ENCODE results near the gene TTYH1. TPM values are rescaled to one million over a fixed set of nuclear protein-coding genes. Genes with fewer than 3 reads are reported as not detected.
"Not testable (repeated sequence)": the region's sequence is repeated elsewhere in the genome, so short reads cannot be mapped to it uniquely, and the experiment has no call there.

Gene TTYH1
- total RNA-seq, 1 experiment from 2014 or later: not detected

DNA sequence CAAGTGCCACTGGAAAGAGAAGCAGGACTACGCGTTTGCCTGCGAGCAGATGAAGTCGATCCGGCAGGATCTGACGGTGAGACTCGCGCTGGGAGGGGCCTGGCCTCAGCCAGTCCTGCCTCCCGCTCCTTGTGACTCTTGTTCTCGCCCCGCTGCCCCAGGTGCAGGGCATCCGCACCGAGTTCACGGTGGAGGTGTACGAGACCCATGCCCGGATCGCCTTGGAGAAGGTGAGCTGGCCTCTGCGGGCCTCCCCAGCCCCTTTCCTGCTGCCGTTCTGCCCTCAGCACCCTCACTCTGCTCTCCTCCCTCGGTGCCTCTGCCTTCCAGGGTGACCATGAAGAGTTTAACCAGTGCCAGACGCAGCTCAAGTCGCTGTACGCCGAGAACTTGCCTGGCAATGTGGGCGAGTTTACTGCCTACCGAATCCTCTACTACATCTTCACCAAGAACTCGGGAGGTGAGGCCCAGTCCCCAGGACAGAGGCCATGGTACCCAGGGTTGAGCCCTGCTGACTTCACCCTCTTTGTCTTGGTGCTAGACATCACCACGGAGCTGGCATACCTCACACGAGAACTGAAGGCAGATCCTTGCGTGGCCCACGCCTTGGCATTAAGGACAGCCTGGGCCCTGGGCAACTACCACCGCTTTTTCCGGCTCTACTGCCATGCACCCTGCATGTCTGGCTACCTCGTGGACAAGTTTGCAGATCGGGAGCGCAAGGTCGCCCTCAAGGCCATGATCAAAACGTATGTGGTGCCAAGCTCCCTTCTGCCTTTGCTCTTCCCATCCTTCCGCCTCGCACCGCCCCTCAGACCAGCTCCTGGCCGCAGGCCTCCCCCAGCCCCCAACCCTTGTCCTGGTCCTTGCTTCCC lies 42.7 kb downstream of the TTYH1 start:
- no peak for DNase-seq (ENCODE audit: extremely low read depth, low read depth)

DNA sequence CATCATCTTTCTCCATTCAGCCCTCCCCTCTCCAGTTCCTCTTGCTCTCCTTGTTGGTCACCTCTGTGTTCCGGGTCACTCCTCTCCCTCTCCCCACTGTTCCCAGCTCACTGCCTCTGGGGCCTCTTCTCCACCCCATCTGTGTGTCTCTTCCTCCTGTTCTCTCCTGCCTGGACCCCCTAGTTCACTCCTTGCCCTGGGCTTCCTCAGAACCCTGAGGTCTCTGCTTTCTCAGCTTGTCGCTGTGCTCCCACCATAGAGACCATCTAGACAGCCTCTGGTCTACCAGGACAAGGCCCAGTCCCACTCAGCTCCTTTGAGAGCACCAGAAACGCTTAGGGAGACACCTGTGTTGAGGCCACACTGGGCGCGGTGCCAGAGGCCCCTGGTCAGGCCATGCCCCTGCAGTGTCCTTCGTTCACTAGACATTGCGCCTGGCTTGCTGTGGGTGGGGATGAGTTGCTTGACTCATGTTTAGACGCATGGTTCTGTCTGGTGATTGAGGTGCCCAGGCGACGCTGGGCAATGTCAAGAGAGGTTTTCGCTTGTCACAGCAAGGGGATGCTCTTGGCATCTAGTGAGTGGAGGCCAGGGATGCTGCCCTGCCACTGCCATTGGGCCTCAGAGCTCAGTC lies 43.5 kb downstream of the TTYH1 start:
- no peak for DNase-seq (ENCODE audit: extremely low read depth, low read depth)

DNA sequence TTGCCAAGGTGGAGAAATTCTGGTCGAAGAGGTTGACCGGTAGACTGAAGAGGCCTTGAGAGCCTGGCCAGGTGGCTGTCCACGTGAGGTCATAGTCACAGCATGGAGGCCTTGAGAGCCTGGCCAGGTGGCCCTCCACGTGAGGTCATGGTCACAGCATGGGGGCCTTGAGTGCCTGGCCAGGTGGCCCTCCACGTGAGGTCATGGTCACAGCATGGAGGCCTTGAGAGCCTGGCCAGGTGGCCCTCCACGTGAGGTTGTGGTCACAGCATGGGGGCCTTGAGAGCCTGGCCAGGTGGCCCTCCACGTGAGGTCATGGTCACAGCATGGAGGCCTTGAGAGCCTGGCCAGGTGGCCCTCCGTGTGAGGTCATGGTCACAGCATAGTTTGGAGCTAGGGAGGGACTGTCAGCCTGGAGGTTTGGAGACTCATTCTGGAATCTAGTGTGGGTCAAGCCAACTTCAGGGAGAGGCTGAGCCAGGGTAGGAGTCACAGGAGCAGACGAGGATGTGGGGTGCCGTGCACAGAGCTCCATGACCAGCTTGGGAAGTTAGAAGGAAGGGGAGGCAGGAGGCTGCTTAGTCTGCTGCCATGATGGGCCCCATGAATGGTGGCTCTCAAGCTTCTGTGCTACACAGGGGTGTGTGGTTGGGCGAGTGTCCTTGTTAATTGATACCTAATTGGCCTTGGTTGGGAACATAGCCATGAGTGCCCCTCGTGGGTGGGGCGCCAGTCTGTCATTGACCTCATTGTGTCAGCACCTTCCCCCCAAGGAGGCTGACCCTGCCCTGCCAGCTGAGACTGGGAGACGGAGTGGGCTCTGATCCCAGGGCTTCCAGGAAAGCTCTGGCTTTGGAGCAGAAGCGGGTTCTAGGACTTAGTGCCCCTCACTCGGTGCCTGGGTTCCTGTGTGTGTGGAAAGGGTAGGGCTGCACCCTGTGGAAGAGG lies 44.3 kb downstream of the TTYH1 start:
- DNase-seq (ENCODE audit: extremely low read depth, low read depth): no peak

DNA sequence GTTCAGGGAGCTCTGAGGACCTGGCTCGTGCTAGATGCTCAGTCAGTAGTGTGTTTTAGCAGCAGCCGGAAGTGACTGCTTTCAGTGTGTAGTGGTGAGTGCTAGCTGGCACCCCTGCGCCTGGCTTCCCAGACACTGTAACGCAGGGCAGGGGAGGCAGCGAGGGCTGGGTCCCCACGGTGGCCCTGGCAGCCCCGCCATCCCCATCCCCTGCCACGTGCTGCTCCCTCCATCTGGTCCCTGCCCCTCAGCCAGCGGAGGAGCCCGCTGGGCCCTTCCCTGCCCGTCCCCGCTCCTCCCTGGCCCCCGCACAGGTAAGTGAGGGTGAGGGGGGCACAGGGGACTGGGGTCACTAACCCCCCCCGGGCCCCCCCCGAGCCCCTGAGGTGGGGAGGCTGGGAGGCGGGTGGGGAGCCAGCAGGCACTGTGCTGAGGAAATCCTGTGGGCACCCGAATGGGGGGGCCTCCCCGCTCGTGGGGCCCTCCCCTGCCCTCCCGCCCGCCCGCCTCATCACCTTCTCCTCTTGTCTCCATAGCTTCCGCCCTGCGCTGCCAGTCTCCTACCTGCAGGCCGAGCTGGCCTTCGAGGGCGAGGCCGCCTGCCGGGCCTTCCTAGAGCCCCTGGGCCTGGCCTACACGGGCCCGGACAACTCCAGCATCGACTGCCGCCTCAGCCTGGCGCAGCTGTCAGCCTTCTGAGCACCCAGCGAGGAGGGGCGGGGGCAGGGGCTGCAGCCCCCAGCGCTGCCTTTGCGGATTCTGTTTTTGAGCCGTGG lies 45.2 kb downstream of the TTYH1 start:
- DNase-seq (ENCODE audit: extremely low read depth, low read depth): no peak

DNA sequence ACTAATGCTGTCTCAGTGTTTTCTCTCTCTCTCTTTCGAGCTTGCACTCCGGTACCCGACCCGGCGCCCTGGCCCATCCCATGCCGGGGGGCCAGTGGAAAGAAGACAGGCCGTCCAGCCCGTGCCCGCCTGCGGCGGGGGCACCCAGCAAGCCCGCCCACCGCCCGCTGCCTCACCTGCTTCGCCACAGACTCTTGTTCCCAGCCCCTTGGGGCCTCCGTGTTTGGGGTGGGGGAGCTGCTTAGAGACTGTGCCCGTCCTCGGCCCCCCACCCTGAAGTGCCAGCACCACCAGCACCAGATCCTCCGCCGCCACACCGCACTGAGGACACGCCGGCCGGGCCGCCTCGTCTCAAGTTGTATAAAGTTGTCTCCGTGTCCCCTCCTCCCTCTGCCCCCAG lies 45.9 kb downstream of the TTYH1 start:
- no peak for DNase-seq (ENCODE audit: extremely low read depth, low read depth)

DNA sequence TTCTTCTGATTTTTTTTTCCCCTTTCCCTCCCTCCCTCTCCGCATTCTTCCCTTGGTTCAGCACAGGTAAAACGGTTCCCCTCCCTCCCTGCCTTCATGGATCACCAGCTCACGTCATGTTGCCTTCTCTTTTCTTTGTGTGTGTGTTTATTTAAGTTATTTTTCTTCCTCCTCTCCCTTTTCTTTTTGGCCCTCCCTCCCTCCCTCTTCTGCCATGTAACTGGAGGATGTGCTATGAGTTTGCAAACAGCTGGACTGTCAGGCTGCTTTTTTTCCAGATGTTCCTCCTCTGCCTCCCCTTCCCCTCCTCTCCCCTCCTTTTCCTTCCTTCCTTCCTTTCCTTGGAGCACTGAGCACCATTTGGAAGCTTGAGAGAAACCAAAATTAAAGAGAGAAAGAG lies 46.3 kb downstream of the TTYH1 start:
- no peak for DNase-seq (ENCODE audit: extremely low read depth, low read depth)

DNA sequence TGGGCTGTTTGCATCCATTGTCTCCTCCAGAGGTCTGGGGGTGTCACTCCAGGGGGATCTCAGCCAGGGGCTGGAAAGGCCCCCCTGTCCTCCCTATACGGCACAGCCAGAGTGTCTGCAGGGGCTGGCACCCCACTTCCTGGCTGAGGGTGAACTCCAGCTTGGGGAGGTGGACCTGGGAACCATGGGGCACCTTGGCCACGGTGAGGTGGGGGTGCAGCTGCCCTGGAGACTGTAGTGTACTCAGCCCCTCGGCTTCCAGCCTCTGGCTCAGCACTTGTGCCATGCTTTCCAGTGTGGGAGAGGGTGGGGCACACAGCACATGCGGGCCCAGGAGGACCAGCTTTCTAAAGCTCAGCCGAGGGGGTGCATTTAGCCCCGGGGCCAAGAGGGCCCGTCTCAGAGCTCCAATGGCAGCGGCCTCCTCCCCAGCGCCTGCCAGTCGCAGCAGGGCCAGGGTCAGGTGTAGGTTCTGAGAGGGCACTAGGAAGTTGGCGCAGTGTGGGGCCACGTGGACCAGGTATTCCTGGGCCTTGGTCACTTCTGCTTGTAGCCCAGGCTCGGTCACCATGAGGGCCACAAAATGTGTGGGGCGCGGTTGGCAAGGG lies 46.9 kb downstream of the TTYH1 start:
- no peak for DNase-seq (ENCODE audit: extremely low read depth, low read depth)

DNA sequence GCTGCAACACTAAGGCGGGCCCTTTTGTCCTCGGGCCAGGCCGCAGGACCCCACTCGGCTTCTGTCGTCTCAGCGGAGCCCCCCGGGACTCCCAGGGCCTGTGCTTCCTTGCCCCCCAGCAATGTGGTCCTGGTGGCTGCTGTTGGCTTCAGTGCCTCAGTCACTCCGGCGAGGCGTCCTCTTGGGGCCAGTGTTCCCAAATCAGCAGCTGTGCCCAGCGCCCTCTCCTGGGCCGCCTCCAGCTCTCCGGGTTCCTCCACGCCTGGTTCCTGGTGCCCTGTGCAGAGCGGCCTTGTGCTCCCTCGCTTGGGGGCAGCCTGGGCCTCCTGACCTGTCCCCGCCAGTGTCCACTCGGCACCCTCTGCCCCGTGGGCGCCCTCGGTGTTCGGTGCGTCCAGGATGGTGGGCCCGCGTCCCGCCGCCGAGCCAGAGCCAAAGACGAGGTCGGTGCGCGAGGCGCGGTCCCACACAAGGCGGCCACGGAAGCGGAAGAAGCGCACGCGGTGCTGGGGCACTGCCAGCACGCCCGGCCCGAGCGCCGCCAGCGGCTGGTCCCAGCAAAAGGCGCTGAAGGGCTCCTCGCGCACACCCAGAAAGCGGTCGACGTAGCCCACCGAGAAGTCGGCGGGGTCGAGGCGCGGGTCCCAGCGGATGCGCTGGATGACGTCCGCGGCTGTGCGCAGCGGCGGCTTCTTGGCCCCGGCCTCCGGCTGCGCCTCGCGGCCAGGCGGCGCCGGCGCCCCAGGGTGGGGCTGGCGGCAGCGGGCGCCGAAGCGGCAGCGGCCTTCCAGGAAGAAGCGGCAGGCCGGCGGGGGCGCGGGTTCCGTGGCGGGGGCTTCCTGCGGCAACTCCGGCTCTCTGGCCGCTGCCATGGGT lies 47.6 kb downstream of the TTYH1 start:
- DNase-seq (ENCODE audit: extremely low read depth, low read depth): peak; percentile 55

DNA sequence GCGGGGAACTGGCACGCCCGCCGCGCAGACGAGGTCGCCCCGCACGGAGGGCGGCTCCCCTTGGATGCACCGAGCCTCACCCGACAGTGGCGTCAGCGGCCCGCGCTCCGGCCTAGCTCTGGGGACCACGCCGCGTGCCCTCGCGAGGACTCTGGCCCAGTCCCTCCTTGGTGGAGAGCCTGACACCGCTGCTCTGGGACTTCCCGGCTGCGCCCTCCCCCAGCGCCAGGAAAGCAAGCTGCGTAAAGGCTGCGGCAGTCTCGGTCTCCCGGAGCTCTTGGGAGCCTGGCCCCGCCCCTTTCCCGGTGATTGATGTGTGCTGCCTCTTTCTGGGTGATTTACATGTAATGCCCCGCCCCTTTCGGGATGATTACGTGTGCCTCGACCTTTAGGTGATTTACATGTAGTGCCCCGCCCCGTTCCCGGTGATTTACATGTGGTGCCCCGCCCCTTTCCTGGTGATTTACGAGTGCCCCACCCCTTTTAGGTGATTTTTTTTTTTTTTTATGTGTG lies 48.3 kb downstream of the TTYH1 start, which contains the start of gene LENG9:
Gene LENG9, minus strand, starts transcription at position 248 of the 513 bp plus-strand sequence. CDS start 252 bp downstream, outside the sequence.
- peak; percentile 98 for DNase-seq (ENCODE audit: extremely low read depth, low read depth)

DNA sequence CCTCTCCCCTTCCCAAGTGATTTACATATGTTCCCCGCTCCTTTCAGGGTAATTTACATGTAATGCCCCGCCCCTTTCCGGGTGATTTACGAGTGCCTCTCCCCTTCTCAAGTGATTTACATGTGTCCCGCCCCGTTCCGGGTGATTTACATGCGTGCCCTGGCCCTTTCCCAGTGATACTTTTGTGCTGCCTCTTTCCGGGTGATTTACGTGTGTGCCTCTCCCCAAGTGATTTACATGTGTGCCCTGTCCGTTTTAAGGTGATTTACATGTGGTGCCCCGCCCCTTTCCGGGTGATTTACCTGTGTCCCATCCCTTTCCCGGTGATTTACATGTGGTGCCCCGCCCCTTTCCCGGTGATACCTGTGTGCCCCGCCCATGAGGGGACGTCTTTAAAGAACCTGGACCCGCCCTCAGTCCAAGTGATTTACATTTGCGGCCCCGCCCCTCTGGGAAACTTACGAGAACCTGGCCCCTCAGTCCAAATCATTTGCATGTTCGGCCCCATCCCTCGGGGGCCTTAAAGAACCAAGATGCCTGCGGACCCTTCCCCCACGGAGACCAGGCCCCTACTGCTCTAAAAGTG lies 48.9 kb downstream of the TTYH1 start:
- peak; percentile 94 for DNase-seq (ENCODE audit: extremely low read depth, low read depth)

DNA sequence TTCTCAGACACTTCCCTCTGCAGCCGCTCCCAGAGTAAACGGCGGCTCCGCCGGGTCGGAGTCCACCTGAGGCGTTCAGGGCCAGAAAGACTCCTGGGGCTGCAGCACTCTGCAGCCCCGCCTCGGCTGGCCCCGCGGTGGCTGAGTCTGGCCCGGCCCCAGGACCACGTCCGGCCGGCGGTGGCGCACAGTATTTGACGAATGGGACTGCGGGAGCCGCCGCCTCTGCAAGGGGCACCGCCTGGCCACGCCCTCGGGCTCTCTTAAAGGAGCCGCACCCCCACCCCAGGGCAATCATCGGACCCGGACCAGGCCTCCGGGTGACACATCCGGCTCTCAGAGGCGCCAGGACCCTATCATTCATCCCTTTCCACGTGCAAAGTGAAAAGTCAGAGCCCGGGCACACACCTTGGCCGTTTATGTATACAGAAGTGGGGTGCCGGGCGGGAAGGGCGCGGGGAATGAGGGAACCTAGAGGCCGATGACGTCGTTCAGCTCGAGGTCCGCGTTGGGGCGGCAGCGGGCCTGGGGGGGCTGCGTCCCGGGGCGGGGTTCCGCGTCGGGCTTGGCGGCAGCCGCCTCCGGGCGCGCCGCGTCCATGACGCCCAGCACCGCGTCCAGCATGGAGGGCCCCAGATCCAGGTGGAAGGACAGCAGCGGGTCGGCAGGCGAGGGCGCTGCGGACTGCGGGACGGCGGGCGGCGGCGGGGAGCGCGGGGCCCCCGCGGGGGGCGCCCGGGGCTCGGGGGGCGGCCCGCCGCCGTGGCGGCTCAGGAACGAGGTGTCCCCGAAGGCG lies 49.6 kb downstream of the TTYH1 start:
- peak; percentile 81 for DNase-seq (ENCODE audit: extremely low read depth, low read depth)

DNA sequence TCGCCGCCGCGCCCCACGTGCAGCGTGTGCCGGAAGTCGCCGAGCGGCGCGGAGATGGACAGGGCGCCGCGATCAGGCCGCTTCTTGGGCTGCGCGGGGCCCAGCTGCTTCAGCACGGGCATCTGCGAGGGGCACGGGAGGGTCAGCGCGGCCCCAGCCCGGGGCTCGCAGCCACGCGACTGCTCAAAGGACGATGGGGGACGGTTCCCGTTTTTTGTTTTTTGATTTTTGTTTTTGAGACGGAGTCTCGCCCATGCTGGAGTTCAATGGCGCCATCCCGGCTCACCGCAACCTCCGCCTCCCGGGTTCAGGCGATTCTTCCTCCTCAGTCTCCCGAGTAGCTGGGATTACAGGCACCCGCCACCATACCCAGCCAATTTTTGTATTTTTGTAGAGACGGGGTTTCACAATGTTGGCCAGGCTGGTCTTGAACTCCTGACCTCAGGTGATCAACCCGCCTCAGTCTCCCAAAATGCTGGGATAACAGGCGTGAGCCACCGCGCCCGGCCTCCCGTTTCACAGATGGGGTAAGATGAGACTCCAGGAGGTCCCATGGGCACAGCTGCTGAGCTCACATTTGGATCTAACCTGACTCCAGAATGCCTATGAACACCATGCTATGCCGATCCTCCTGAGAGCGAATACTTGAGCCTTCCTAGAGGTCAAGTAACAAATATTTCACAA lies 50.3 kb downstream of the TTYH1 start:
- no peak for DNase-seq (ENCODE audit: extremely low read depth, low read depth)

DNA sequence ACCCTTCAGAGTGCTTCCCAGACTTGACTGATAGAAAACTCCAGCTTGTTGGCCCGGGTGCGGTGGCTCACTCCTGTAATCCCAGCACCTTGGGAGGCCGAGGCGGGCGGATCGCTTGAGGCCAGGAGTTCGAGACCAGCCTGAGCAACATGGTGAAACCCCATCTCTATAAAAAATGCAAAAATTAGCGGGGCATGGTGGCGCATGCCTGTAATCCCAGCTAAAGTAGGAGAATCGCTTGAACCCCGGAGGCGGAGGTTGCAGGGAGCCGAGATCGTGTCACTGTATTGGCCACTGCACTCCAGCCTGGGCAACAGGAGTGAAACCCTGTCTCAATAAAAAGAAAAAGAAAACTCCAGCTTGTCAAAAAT lies 50.8 kb downstream of the TTYH1 start:
- DNase-seq (ENCODE audit: extremely low read depth, low read depth): not testable (repeated sequence)

DNA sequence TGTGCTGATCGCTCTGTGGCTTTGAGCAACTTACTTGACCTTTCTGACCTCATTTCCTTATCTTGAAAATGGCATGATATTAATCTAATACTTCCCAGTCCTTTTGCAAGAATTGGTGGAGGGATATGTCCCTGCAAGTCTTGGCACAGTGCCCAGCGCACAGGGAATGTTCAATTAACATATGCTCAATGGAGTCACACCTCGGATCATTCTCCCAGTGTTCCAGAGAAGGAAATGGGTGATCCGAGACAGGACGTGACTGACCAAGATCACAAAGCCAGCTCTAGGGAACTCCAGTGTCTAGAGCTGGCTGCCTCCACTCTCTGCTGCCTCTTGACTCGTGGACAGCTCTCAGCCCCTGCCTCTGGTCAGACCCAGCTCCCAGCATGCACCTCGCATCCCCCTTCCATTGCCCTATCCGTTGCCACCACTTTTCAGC lies 54.3 kb downstream of the TTYH1 start:
- DNase-seq (ENCODE audit: extremely low read depth, low read depth): no peak

DNA sequence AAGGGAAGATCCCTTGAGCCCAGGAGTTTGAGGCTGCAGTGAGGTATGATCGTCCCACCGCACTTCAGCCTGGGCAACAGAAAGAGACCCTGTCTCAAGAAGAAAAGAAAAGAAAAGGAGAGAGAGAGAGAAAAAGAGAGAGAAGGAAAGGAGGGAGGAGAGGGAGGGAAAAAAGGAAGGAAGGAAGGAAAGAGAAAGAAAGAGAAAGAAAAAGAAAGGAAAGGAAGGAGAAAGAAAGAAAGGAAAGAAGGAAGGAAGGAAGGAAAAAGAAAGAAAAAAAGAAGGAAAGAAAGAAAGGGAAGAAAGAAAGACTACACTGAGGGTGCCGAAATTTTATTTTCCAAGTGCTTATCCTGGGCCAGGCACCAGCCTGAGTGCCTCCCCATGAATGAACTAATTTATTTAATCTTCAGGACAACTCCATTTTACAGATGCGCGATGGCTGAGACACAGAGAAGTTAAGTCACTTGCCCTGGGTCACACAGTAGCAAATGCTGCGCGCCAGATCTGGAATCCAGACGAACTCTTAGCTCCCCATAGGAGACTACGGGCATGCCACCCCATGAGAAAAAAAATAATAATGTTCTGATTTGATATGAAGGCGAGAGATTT lies 55.1 kb downstream of the TTYH1 start:
- no peak for DNase-seq (ENCODE audit: extremely low read depth, low read depth)

Data from NCI-H460 (cell line).